Stimulated activated naive CD8-positive, alpha-beta T cell treated with anti-CD3 and anti-CD28 coated beads, Interleukin-15, amount 100 ng/mL, for 72 hours (primary cell): ENCODE measurements around the gene CBLL1.
A peak's percentile ranks its signal among the peaks of the same experiment; 100 is the strongest.

Source experiments
- ATAC-seq: fragments of 150-1000 bp; cut with Tn5 transposase; 2 replicates; pipeline ENCODE4 v1.10.0; 2021; ENCODE audit warnings: mild to moderate bottlenecking, moderate library complexity
- DNase-seq, 2 donors: peaks; one replicate each; pipeline ENCODE4 v3.0.0; 2021 to 2022
- H3K27ac Mint-ChIP-seq, 2 donors: one replicate each; pipeline ENCODE4 v1.8.0; 2022; ENCODE audit warnings: mild to moderate bottlenecking in 2 of 2, mixed read lengths in 2 of 2, moderate library complexity in 2 of 2
- H3K27me3 Mint-ChIP-seq: one replicate; pipeline ENCODE4 v1.8.0; 2022; ENCODE audit warnings: mixed read lengths
- H3K4me1 Mint-ChIP-seq: one replicate; pipeline ENCODE4 v1.8.0; 2022; ENCODE audit warnings: mild to moderate bottlenecking, mixed read lengths
- H3K4me3 Mint-ChIP-seq, 2 donors: one replicate each; pipeline ENCODE4 v1.8.0; 2022; ENCODE audit warnings: mild to moderate bottlenecking in 2 of 2, mixed read lengths in 2 of 2, moderate library complexity in 1 of 2
- H3K9me3 Mint-ChIP-seq, 2 donors: one replicate each; pipeline ENCODE4 v1.8.0; 2022; ENCODE audit warnings: mixed read lengths in 2 of 2

The CBLL1 gene

GRCh38 chr7:107723255-107723654 lies 20.7 kb upstream of the CBLL1 start:
- H3K4me3 Mint-ChIP-seq = no peak overlapping the region
- H3K27ac Mint-ChIP-seq = no peak overlapping the region
- peaks cover 23% of the 10 kb centered on the region for H3K27me3 Mint-ChIP-seq
- no peak for DNase-seq
- ATAC-seq = no peak
- no peaks in the 10 kb centered on the region for H3K9me3 Mint-ChIP-seq
- no peaks in the 10 kb centered on the region for H3K4me1 Mint-ChIP-seq

GRCh38 chr7:107725138-107725740 lies 18.7 kb upstream of the CBLL1 start:
- ATAC-seq (no peak), DNase-seq (peak; percentile 20 to 41)
- H3K9me3 Mint-ChIP-seq = no peaks in the 10 kb centered on the region
- no peak overlapping the region for H3K4me3 Mint-ChIP-seq
- no peak overlapping the region for H3K27ac Mint-ChIP-seq
- H3K27me3 Mint-ChIP-seq = peaks cover 32% of the 10 kb centered on the region
- no peaks in the 10 kb centered on the region for H3K4me1 Mint-ChIP-seq

- DNase-seq (no peak), ATAC-seq (no peak)
- H3K4me1 Mint-ChIP-seq = no peaks in the 10 kb centered on the region
- peaks cover 32% of the 10 kb centered on the region for H3K27me3 Mint-ChIP-seq
- H3K9me3 Mint-ChIP-seq = no peaks in the 10 kb centered on the region
- H3K4me3 Mint-ChIP-seq = no peak overlapping the region
- no peak overlapping the region for H3K27ac Mint-ChIP-seq
Measured at GRCh38 chr7:107726356-107727130, 17.4 kb upstream of the CBLL1 start.

GRCh38 chr7:107728276-107728675 lies 15.7 kb upstream of the CBLL1 start:
- peak overlapping the region in 1 of 2 donors; percentile 7 for H3K27ac Mint-ChIP-seq
- no peak for DNase-seq
- H3K4me3 Mint-ChIP-seq = no peak overlapping the region
- no peaks in the 10 kb centered on the region for H3K4me1 Mint-ChIP-seq
- peaks cover 0 to 7% of the 10 kb centered on the region in 2 donors for H3K9me3 Mint-ChIP-seq
- peaks cover 32% of the 10 kb centered on the region for H3K27me3 Mint-ChIP-seq
- no peak for ATAC-seq

GRCh38 chr7:107742678-107743566 lies 1.0 kb upstream of the CBLL1 start:
- Mint-ChIP-seq H3K4me1 (peaks cover 39% of the 10 kb centered on the region), H3K4me3 (peak overlapping the region; percentile 93 to 99), H3K27me3 (no peaks in the 10 kb centered on the region), H3K27ac (peak overlapping the region; percentile 100), H3K9me3 (no peaks in the 10 kb centered on the region)
- no peak for DNase-seq
- ATAC-seq = peak; percentile 64

- H3K27me3 Mint-ChIP-seq = no peaks in the 10 kb centered on the region
- ATAC-seq = peak; percentile 59
- no peak for DNase-seq
- peaks cover 39% of the 10 kb centered on the region for H3K4me1 Mint-ChIP-seq
- H3K27ac Mint-ChIP-seq = peak overlapping the region; percentile 100
- no peaks in the 10 kb centered on the region for H3K9me3 Mint-ChIP-seq
- H3K4me3 Mint-ChIP-seq = peak overlapping the region; percentile 93 to 99
Measured at GRCh38 chr7:107744345-107744750, 406 bp downstream of the CBLL1 start.

GRCh38 chr7:107746006-107746405 lies 2.1 kb downstream of the CBLL1 start:
- H3K4me3 Mint-ChIP-seq = peak overlapping the region; percentile 93 to 99
- no peaks in the 10 kb centered on the region for H3K9me3 Mint-ChIP-seq
- DNase-seq (no peak), ATAC-seq (no peak)
- H3K27me3 Mint-ChIP-seq = no peaks in the 10 kb centered on the region
- H3K4me1 Mint-ChIP-seq = peaks cover 46% of the 10 kb centered on the region
- H3K27ac Mint-ChIP-seq = peak overlapping the region in 1 of 2 donors; percentile 66

GRCh38 chr7:107751113-107751512 lies 7.2 kb downstream of the CBLL1 start:
- Mint-ChIP-seq H3K4me1 (peaks cover 26% of the 10 kb centered on the region), H3K27me3 (no peaks in the 10 kb centered on the region), H3K4me3 (no peak overlapping the region), H3K27ac (no peak overlapping the region), H3K9me3 (no peaks in the 10 kb centered on the region)
- ATAC-seq (no peak), DNase-seq (no peak)

- H3K9me3 Mint-ChIP-seq = no peaks in the 10 kb centered on the region
- peak overlapping the region in 1 of 2 donors; percentile 80 for H3K27ac Mint-ChIP-seq
- no peak overlapping the region for H3K4me3 Mint-ChIP-seq
- peaks cover 21% of the 10 kb centered on the region for H3K4me1 Mint-ChIP-seq
- H3K27me3 Mint-ChIP-seq = no peaks in the 10 kb centered on the region
- ATAC-seq (no peak), DNase-seq (no peak)
Measured at GRCh38 chr7:107754642-107755041, 10.7 kb downstream of the CBLL1 start.

- peaks cover 11% of the 10 kb centered on the region for H3K4me1 Mint-ChIP-seq
- no peaks in the 10 kb centered on the region for H3K9me3 Mint-ChIP-seq
- ATAC-seq (peak; percentile 37), DNase-seq (no peak)
- no peak overlapping the region for H3K4me3 Mint-ChIP-seq
- H3K27ac Mint-ChIP-seq = no peak overlapping the region
- no peaks in the 10 kb centered on the region for H3K27me3 Mint-ChIP-seq
Measured at GRCh38 chr7:107758667-107759066, 14.7 kb downstream of the CBLL1 start.

GRCh38 chr7:107767391-107767790 lies 23.4 kb downstream of the CBLL1 start:
- H3K9me3 Mint-ChIP-seq = no peaks in the 10 kb centered on the region
- H3K4me1 Mint-ChIP-seq = peaks cover 19% of the 10 kb centered on the region
- H3K4me3 Mint-ChIP-seq = no peak overlapping the region
- no peaks in the 10 kb centered on the region for H3K27me3 Mint-ChIP-seq
- DNase-seq (no peak), ATAC-seq (no peak)
- H3K27ac Mint-ChIP-seq = no peak overlapping the region

GRCh38 chr7:107768263-107768662 lies 24.3 kb downstream of the CBLL1 start:
- ATAC-seq (no peak), DNase-seq (no peak)
- no peaks in the 10 kb centered on the region for H3K9me3 Mint-ChIP-seq
- peaks cover 26% of the 10 kb centered on the region for H3K4me1 Mint-ChIP-seq
- no peak overlapping the region for H3K4me3 Mint-ChIP-seq
- H3K27me3 Mint-ChIP-seq = no peaks in the 10 kb centered on the region
- no peak overlapping the region for H3K27ac Mint-ChIP-seq

- Mint-ChIP-seq H3K27ac (no peak overlapping the region), H3K4me3 (no peak overlapping the region), H3K27me3 (no peaks in the 10 kb centered on the region), H3K9me3 (no peaks in the 10 kb centered on the region), H3K4me1 (peaks cover 19% of the 10 kb centered on the region)
- ATAC-seq = no peak
- DNase-seq = no peak
Measured at GRCh38 chr7:107773027-107773426, 29.1 kb downstream of the CBLL1 start.

- H3K27me3 Mint-ChIP-seq = no peaks in the 10 kb centered on the region
- H3K4me1 Mint-ChIP-seq = peaks cover 5% of the 10 kb centered on the region
- no peak overlapping the region for H3K27ac Mint-ChIP-seq
- no peak overlapping the region for H3K4me3 Mint-ChIP-seq
- no peaks in the 10 kb centered on the region for H3K9me3 Mint-ChIP-seq
- ATAC-seq (no peak), DNase-seq (no peak)
Measured at GRCh38 chr7:107777702-107778101, 33.8 kb downstream of the CBLL1 start.

GRCh38 chr7:107778283-107778682 lies 34.3 kb downstream of the CBLL1 start:
- Mint-ChIP-seq H3K27me3 (no peaks in the 10 kb centered on the region), H3K4me3 (no peak overlapping the region), H3K27ac (peak overlapping the region in 1 of 2 donors; percentile 59), H3K9me3 (no peaks in the 10 kb centered on the region), H3K4me1 (peaks cover 1% of the 10 kb centered on the region)
- ATAC-seq = no peak
- DNase-seq = no peak

GRCh38 chr7:107779647-107780099 lies 35.7 kb downstream of the CBLL1 start:
- ATAC-seq = no peak
- H3K27me3 Mint-ChIP-seq = no peaks in the 10 kb centered on the region
- no peak overlapping the region for H3K27ac Mint-ChIP-seq
- no peaks in the 10 kb centered on the region for H3K9me3 Mint-ChIP-seq
- H3K4me3 Mint-ChIP-seq = no peak overlapping the region
- no peak for DNase-seq
- peaks cover 2% of the 10 kb centered on the region for H3K4me1 Mint-ChIP-seq
